Thymus (tissue), 11 donors: ENCODE results near the gene NR4A1. TPM values are rescaled to one million over a fixed set of nuclear protein-coding genes. Genes with fewer than 3 reads are reported as not detected.
A peak's percentile ranks its signal among the peaks of the same experiment; 100 is the strongest.

ENCODE experiments used
- DNase-seq, 9 donors: peaks; one replicate each; pipeline ENCODE4 v3.0.0-alpha.2; 2013; ENCODE audit warnings: low spot score in 9 of 9, low read depth in 6 of 9, missing footprints in 1 of 9
- H3K27ac ChIP-seq, 2 donors: one replicate each; pipeline ENCODE4 v1.5.1; 2013; ENCODE audit warnings: control low read depth in 1 of 2, low read depth in 1 of 2, low read length in 1 of 2, mild to moderate bottlenecking in 1 of 2, moderate library complexity in 1 of 2
- H3K27me3 ChIP-seq, 2 donors: one replicate each; pipeline ENCODE4 v1.5.1; 2013; ENCODE audit warnings: low read length in 1 of 2; ENCODE audit not compliant: control insufficient read depth in 2 of 2, insufficient read depth in 1 of 2
- H3K36me3 ChIP-seq, 2 donors: one replicate each; pipeline ENCODE4 v1.5.1; 2013; ENCODE audit warnings: low read length in 1 of 2, mild to moderate bottlenecking in 1 of 2, moderate library complexity in 1 of 2; ENCODE audit not compliant: control insufficient read depth in 2 of 2, insufficient read depth in 2 of 2
- H3K4me1 ChIP-seq, 2 donors: one replicate each; pipeline ENCODE4 v1.5.1; 2013; ENCODE audit warnings: low read length in 2 of 2; ENCODE audit not compliant: control insufficient read depth in 2 of 2, insufficient read depth in 2 of 2
- H3K4me3 ChIP-seq, 2 donors: one replicate each; pipeline ENCODE4 v1.5.1; 2013; ENCODE audit warnings: low read length in 2 of 2, control low read depth in 1 of 2, mild to moderate bottlenecking in 1 of 2
- H3K9me3 ChIP-seq, 2 donors: one replicate each; pipeline ENCODE4 v1.5.1; 2013; ENCODE audit warnings: low read length in 1 of 2, mild to moderate bottlenecking in 1 of 2; ENCODE audit not compliant: control insufficient read depth in 2 of 2, insufficient read depth in 1 of 2
- WGBS: extraction: QIAGEN DNeasy Blood & Tissue Kit; methylation state at CpG from one replicate; pipeline ENCODE4 v1.1.7; 2013; 5-methylcytosine and 5-hydroxymethylcytosine counted together
- polyA plus RNA-seq: library from polyadenylated mRNA; stranded (reverse); fragments of 200-250 nt; gene quantifications from one replicate; pipeline ENCODE4 v1.2.3, GENCODE V29; 2013
- total RNA-seq: library from RNA; stranded (reverse); fragments of 120-200 nt; gene quantifications from one replicate; pipeline ENCODE4 v1.2.4, GENCODE V29; 2013
- donor health status: healthy.

The NR4A1 gene
- total and polyA plus RNA-seq, 2 donors, result 10.4 to 106 TPM

DNA sequence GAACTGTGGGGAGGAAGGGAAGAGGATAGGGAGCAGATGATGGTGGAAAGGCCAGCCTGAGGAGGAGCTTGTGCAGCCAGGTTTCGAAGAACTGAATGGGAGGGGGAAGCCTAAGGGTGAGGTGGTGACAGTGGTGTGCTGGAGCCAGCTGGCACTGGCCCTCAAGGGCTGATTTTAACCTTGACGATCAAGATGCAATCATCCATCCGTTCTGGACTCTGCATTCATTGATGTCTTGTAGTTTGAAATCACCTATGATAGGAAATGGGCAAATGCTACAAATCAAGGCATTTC is 15.8 kb downstream of the NR4A1 start:
- Histone ChIP-seq H3K9me3 (no peaks in the 10 kb centered on the region), H3K27me3 (peaks cover 0 to 23% of the 10 kb centered on the region in 2 donors), H3K36me3 (peaks cover 0 to 6% of the 10 kb centered on the region in 2 donors), H3K4me1 (peaks cover 9 to 23% of the 10 kb centered on the region in 2 donors), H3K27ac (no peak overlapping the region), H3K4me3 (no peak overlapping the region)
- no peak for DNase-seq
- WGBS, result 79% methylated on average over 3 of the region's 3 CpGs

DNA sequence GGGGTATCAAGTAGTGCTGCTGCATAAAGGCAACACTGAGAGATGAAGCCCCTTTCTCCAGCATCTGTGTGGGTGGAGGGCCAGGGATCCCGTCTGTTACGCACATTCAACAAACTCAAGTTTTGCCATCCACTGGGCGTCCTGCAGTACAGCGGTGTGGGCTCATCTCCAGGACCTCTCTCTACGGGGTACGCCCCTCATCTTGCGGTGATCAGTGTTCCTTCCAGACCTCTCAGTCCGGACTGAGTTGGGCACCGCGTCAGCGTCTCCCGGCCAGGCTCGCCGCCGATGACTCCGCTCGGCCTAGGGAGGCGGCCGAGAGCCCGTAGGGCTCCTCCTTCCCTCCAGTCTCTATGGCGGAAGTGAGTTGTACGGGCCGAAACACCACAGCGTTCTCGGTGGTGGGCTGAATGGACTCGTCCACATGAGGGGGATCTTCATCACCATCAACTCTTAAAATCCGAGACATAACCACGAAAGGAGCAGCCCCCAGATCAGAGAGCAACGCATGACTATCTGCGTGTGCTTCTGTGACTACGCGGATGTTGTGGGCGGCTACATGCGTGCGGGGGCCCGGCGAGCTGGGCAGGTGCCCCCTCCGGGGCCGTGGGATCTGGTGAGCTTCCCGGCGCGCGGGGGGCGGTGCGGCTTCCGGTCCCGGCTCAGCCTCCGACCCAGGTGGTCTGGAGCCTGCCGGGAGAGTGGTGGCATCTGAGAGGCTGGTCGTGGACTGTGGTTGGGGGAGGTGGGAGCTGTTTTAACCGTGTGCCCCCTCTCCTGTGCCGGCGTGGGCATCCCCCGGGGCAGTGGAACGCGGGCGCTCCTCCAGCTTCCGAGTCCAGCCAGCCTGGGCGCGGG is 18.3 kb downstream of the NR4A1 start, which contains the start of gene ATG101:
Gene ATG101, plus strand, starts transcription at position 652 of the 858 bp plus-strand sequence. CDS start 3,673 bp downstream, outside the sequence.
- H3K27ac ChIP-seq, result peak within 1 kb of the TSS; percentile 74 to 87
- DNase-seq, result peak; percentile 83 to 97 (median 90)
- peaks cover 0 to 15% of the 10 kb centered on the region in 2 donors for H3K27me3 ChIP-seq
- H3K4me3 ChIP-seq, result peak within 1 kb of the TSS; percentile 69 to 93
- H3K9me3 ChIP-seq, result no peaks in the 10 kb centered on the region
- H3K4me1 ChIP-seq, result peaks cover 28 to 49% of the 10 kb centered on the region in 2 donors
- WGBS, result 1% methylated on average over 60 of the region's 60 CpGs
- peaks cover 9 to 18% of the 10 kb centered on the region in 2 donors for H3K36me3 ChIP-seq

DNA sequence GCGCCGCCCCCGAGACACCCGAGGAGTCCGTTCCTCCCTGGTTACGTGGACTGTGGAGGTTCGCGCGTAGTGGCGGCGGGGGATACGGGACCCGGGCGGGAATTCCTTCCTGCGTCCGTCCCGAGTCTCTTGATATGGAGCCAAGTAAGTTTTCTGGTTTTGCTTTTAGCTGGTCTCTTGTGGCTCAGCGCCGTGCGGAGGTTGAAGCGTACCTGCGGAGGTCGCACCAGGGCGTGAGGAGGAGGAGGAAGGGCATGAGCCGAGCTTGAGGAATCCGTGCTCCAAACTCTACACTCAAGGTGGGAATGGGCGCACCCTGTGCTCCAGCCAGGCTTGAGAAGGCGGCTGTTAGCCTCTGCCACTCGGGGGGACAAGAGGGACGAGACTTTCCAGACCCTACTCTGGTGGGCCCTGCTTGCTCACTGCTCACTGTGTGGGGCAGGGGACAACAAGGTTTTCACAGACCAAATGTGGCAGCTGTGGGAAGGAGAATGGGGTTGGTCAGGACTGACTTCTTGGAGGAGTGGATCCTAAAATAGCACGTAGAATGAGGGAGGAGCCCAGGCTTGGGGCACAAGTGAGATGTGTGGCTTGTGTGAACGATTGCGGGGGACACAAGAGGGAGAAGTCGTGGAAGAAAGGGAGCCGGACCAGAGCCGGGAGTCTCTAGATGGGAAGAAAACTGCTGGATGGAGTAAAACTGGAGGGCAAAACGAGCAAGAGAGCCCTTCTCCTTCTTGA is 19.1 kb downstream of the NR4A1 start:
- peaks cover 15 to 26% of the 10 kb centered on the region in 2 donors for H3K36me3 ChIP-seq
- H3K4me3 ChIP-seq, result peak overlapping the region; percentile 69 to 93
- no peaks in the 10 kb centered on the region for H3K9me3 ChIP-seq
- peak overlapping the region; percentile 74 to 87 for H3K27ac ChIP-seq
- peaks cover 0 to 10% of the 10 kb centered on the region in 2 donors for H3K27me3 ChIP-seq
- peaks cover 31 to 57% of the 10 kb centered on the region in 2 donors for H3K4me1 ChIP-seq
- WGBS, result 8% methylated on average over 37 of the region's 37 CpGs
- DNase-seq, result no peak

- H3K4me3 ChIP-seq, result peak overlapping the region; percentile 6 to 16
- peak in 4 of 9 donors; percentile 63 to 87 (median 76) for DNase-seq
- no peaks in the 10 kb centered on the region for H3K27me3 ChIP-seq
- peaks cover 31 to 67% of the 10 kb centered on the region in 2 donors for H3K4me1 ChIP-seq
- H3K9me3 ChIP-seq, result no peaks in the 10 kb centered on the region
- peaks cover 47 to 59% of the 10 kb centered on the region in 2 donors for H3K36me3 ChIP-seq
- WGBS, result 47% methylated on average over 23 of the region's 23 CpGs
- peak overlapping the region; percentile 82 to 93 for H3K27ac ChIP-seq
These were observed 22.5 kb downstream of the NR4A1 start for GRCh38 chr12:52073531-52074381.

GRCh38 chr12:52074971-52075724 is 23.9 kb downstream of the NR4A1 start:
- H3K36me3 ChIP-seq, result peaks cover 59 to 61% of the 10 kb centered on the region in 2 donors
- H3K27me3 ChIP-seq, result no peaks in the 10 kb centered on the region
- H3K27ac ChIP-seq, result peak overlapping the region in 1 of 2 donors; percentile 6
- peaks cover 30 to 71% of the 10 kb centered on the region in 2 donors for H3K4me1 ChIP-seq
- no peak overlapping the region for H3K4me3 ChIP-seq
- H3K9me3 ChIP-seq, result no peaks in the 10 kb centered on the region
- WGBS, result 98% methylated on average over 3 of the region's 3 CpGs
- DNase-seq, result no peak

GRCh38 chr12:52076811-52077210 is 25.6 kb downstream of the NR4A1 start:
- H3K27me3 ChIP-seq, result no peaks in the 10 kb centered on the region
- peaks cover 54 to 62% of the 10 kb centered on the region in 2 donors for H3K36me3 ChIP-seq
- no peaks in the 10 kb centered on the region for H3K9me3 ChIP-seq
- no peak for DNase-seq
- no peak overlapping the region for H3K4me3 ChIP-seq
- 98% methylated on average over 16 of the region's 16 CpGs for WGBS
- no peak overlapping the region for H3K27ac ChIP-seq
- peaks cover 40 to 72% of the 10 kb centered on the region in 2 donors for H3K4me1 ChIP-seq

DNA sequence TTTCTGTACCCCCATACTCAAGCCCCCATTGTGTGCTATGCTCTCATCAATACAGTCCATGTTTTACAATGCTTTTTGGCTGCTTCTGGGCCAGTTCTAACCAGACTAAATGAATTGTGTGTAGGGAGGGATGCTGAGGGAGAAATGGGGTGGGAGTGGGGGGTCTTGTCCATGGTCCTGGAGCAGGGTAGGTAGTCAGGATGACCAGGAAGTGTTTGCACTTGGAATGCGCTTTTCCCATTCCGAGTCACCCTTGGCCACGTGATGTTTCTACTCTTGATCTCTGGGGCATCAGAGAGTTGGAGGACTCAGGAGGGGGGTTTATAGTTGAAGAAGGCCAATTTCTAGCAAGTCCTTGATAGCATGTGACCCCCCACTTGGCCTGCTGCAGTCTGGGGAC is 27.0 kb downstream of the NR4A1 start:
- H3K36me3 ChIP-seq, result peaks cover 47 to 62% of the 10 kb centered on the region in 2 donors
- H3K27me3 ChIP-seq, result no peaks in the 10 kb centered on the region
- over 99% methylated on average over 3 of the region's 3 CpGs for WGBS
- peaks cover 47 to 73% of the 10 kb centered on the region in 2 donors for H3K4me1 ChIP-seq
- no peaks in the 10 kb centered on the region for H3K9me3 ChIP-seq
- no peak overlapping the region for H3K27ac ChIP-seq
- DNase-seq, result no peak
- no peak overlapping the region for H3K4me3 ChIP-seq
